Heart right ventricle (tissue), 16 donors: ENCODE data around the gene MORC4. TPM values are rescaled to one million over a fixed set of nuclear protein-coding genes. Genes with fewer than 3 reads are reported as not detected.

ENCODE experiments used
- ATAC-seq, 8 donors: fragments of 200-7000 bp; cut with Tn5 transposase; one replicate each; pipeline ENCODE4 v1.9.1; 2020; ENCODE audit warnings: mild to moderate bottlenecking in 8 of 8, moderate library complexity in 8 of 8, moderate number of reproducible peaks in 1 of 8
- DNase-seq, 2 donors: peaks; one replicate each; pipeline ENCODE4 v3.0.0-alpha.2; 2020
- H3K27ac ChIP-seq, 10 donors: fragments of 200-600 bp; sonication (generic) in 2 of 10; one replicate each; pipeline versions ENCODE4 v1.5.0 to v1.8.0; 2020 to 2022; ENCODE audit warnings: mild to moderate bottlenecking in 3 of 10
- H3K27me3 ChIP-seq, 7 donors: fragments of 200-600 bp; one replicate each; pipeline ENCODE4 v1.8.0; 2021 to 2022; ENCODE audit warnings: mild to moderate bottlenecking in 2 of 7
- H3K36me3 ChIP-seq, 9 donors: fragments of 200-600 bp; sonication (generic) in 1 of 9; one replicate each; pipeline versions ENCODE4 v1.5.0 to v1.8.0; 2020 to 2022; ENCODE audit warnings: mild to moderate bottlenecking in 2 of 9
- H3K4me1 ChIP-seq, 9 donors: fragments of 200-600 bp; sonication (generic) in 1 of 9; one replicate each; pipeline versions ENCODE4 v1.5.0 to v1.8.0; 2020 to 2022; ENCODE audit warnings: mild to moderate bottlenecking in 4 of 9
- H3K4me3 ChIP-seq, 10 donors: fragments of 200-600 bp; sonication (generic) in 2 of 10; one replicate each; pipeline versions ENCODE4 v1.5.0 to v1.8.0; 2020 to 2022; ENCODE audit warnings: mild to moderate bottlenecking in 7 of 10, moderate library complexity in 2 of 10
- H3K9me3 ChIP-seq, 11 donors: fragments of 200-600 bp in 10 of 11; sonication (generic) in 2 of 11; one replicate each; pipeline versions ENCODE4 v1.5.0 to v1.8.0; 2013 to 2022; ENCODE audit warnings: mild to moderate bottlenecking in 2 of 11, control low read depth in 1 of 11, moderate library complexity in 1 of 11
- CTCF ChIP-seq, 9 donors: fragments of 200-600 bp; sonication (generic) in 2 of 9; IDR thresholded peaks; one replicate each; pipeline versions ENCODE4 v1.5.0 to v1.8.0; 2021 to 2022; ENCODE audit warnings: antibody characterized with exemption in 9 of 9, mild to moderate bottlenecking in 5 of 9, moderate library complexity in 1 of 9
- WGBS, 2 donors: extraction: QIAGEN DNeasy Blood & Tissue Kit; methylation state at CpG; one replicate each; pipeline ENCODE4 v1.1.7; 2013; ENCODE audit warnings: inconsistent platforms in 1 of 2; 5-methylcytosine and 5-hydroxymethylcytosine counted together
- intact Hi-C, 10 donors: fragments of 100-400 bp; cut with DNase I; formaldehyde crosslinking; loops; one replicate each; pipeline versions ENCODE4 v1.11.1 to v1.14.2; 2022
- polyA plus RNA-seq, 2 donors: library from polyadenylated mRNA; stranded (reverse); fragments of 200-250 nt; gene quantifications; one replicate each; pipeline ENCODE4 v1.2.3, GENCODE V29; 2013
- total RNA-seq, 10 donors: library from RNA; stranded (reverse); fragmentation: NEBNext Ultra II Directional in 3 of 10; extraction: Animal tissue kit (Norgen Biotek cat#: 25700) in 3 of 10; gene quantifications; one replicate each; pipeline versions ENCODE4 v1.2.1 to v1.2.4, GENCODE V29; 2021 to 2023
- donor health status: Arrhythmogenic right ventricular cardiomyopathy.
- donor health status: ischemic (EF 13 %, LVEDD 7.1; RV severe dilation, severe dysfunction).
- donor health status: healthy with polysubstance abuse.
- donor health status: DM: no; HTN: yes; CAD: no.
- donor health status: DM: no; HTN: no; CAD: no.
- donor health status: ischemic (EF 25% LVEDD 6.9; RV normal size, moderate dysfunction).
- donor health status: ischemic (EF 25% LVEDD 5.7; RV mildly dilated, moderate dysfunction).
- donor health status: healthy.
- donor health status: DM: yes; HTN: yes; CAD: no.
- donor health status: Ischemic cardiomyopathy.
- donor health status: ischemic (EF 35%, LVEDD 5.7; RV mildly dilated, moderate dysfunction).
- donor health status: nonischemic (EF 11% LVEDD 7.7; RV severe dilation, severe dysfunction).
- donor health status: DM: yes; HTN: yes; CAD: no.
- donor health status: PGD.
- donor health status: ischemic (EF 29% LVEDD 5.4; RV normal size, mild dysfunction).
- donor health status: nonischemic (EF 23%, LVEDD 6.1; RV moderate dilation, normal function).

Gene MORC4
- total and polyA plus RNA-seq, 12 donors: 2.2 to 3.5 (median 2.7) TPM

GRCh38 chrX:106940068-106940467 is 59.9 kb downstream of the MORC4 start:
- 87 to 91% methylated on average over 1 of the region's 1 CpG for WGBS, 2 donors

GRCh38 chrX:106939566-106939965 is 60.4 kb downstream of the MORC4 start:
- Histone ChIP-seq H3K36me3 (peaks cover 0 to 41% (median 0%) of the 10 kb centered on the region in 9 donors), H3K9me3 (no peaks in the 10 kb centered on the region), H3K27me3 (peaks cover 0 to 8% (median 0%) of the 10 kb centered on the region in 7 donors), H3K4me3 (no peak overlapping the region), H3K4me1 (no peaks in the 10 kb centered on the region), H3K27ac (no peak overlapping the region)
- TF ChIP-seq CTCF (IDR thresholded peaks at IDR 0.05): no peak
- intact Hi-C loops: loop anchor here in 1 of 10 donors (5.0 kb wide), 1 partner anchor 1953 kb away; no protein-coding TSS in a partner anchor
- WGBS, 2 donors: 74 to 89% methylated on average over 3 of the region's 3 CpGs
- DNase-seq (no peak), ATAC-seq (no peak)

More at GRCh38 chrX:106940068-106940467, 59.9 kb downstream of the MORC4 start:
- intact Hi-C loops: loop anchor here in 1 of 10 donors (5.0 kb wide), 1 partner anchor 38 kb away; the partner anchor contains the start of gene RIPPLY1
- no peak overlapping the region for H3K4me3 ChIP-seq
- H3K9me3 ChIP-seq: no peaks in the 10 kb centered on the region
- no peak for TF ChIP-seq CTCF (IDR thresholded peaks at IDR 0.05)
- no peak overlapping the region for H3K27ac ChIP-seq
- H3K36me3 ChIP-seq: peaks cover 0 to 41% (median 0%) of the 10 kb centered on the region in 9 donors
- DNase-seq: no peak
- ATAC-seq: no peak
- H3K4me1 ChIP-seq: no peaks in the 10 kb centered on the region
- peaks cover 0 to 8% (median 0%) of the 10 kb centered on the region in 7 donors for H3K27me3 ChIP-seq

GRCh38 chrX:106936246-106936645 is 63.8 kb downstream of the MORC4 start:
- Histone ChIP-seq H3K27ac (no peak overlapping the region), H3K4me3 (no peak overlapping the region), H3K9me3 (no peaks in the 10 kb centered on the region), H3K27me3 (peaks cover 0 to 9% (median 0%) of the 10 kb centered on the region in 7 donors), H3K36me3 (peaks cover 0 to 18% (median 0%) of the 10 kb centered on the region in 9 donors), H3K4me1 (peaks cover 0 to 10% (median 0%) of the 10 kb centered on the region in 9 donors)
- no peak for TF ChIP-seq CTCF (IDR thresholded peaks at IDR 0.05)
- DNase-seq: no peak
- intact Hi-C loops: loop anchor here in 1 of 10 donors (5.0 kb wide), 1 partner anchor 1956 kb away; no protein-coding TSS in a partner anchor
- no peak for ATAC-seq
- 90 to 100% methylated on average over 1 of the region's 1 CpG for WGBS, 2 donors

- Histone ChIP-seq H3K27me3 (peaks cover 0 to 14% (median 0%) of the 10 kb centered on the region in 7 donors), H3K27ac (no peak overlapping the region), H3K36me3 (peaks cover 0 to 7% (median 0%) of the 10 kb centered on the region in 9 donors), H3K4me1 (peaks cover 0 to 10% (median 0%) of the 10 kb centered on the region in 9 donors), H3K4me3 (no peak overlapping the region), H3K9me3 (no peaks in the 10 kb centered on the region)
- intact Hi-C loops: loop anchor here in 1 of 10 donors (5.0 kb wide), 1 partner anchor 1957 kb away; no protein-coding TSS in a partner anchor
- DNase-seq (no peak), ATAC-seq (no peak)
- no peak for TF ChIP-seq CTCF (IDR thresholded peaks at IDR 0.05)
- WGBS, 2 donors: 37 to 48% methylated on average over 4 of the region's 4 CpGs
Observed at GRCh38 chrX:106935175-106935574, 64.8 kb downstream of the MORC4 start.
